ENCODE results near the gene TMEM88.

DNA sequence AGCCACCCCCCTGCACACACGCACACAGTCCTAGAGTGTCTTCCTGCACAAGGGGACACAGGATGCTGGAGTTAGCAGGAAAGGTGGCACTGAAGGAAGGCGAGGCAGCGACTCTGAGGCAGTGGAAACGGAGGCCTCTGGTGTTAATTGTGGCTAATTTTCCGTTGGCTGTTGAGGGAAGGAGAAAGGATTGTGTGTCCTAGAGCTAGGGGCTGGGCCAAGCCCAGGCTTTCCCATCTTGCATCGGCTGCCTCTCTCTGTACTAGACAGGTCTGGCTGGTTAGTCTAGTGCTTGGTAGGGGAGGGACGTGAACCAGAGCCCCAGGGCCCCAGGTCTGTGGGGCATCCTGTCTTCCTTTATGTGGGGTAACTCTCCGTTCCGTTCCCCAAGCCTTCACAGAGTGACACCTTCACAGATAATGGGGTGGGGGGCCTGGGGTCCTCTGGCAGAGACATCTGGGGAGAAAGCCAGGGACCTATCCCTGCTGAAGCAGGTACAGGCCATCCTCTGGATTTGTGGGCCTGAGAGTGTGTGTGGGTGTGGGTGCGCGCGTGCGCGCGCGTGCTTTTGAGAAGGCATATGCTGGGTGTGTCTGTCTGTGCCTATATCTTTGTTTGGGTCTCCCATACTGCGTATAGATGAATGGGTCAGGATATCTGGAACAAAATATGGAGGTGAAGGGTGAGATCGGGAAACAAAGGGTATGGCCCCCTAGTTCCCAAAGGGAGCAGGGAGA lies 33.5 kb downstream of the TMEM88 start, which contains the start of gene CHD3:
- TF ChIP-seq, protein P1, sequence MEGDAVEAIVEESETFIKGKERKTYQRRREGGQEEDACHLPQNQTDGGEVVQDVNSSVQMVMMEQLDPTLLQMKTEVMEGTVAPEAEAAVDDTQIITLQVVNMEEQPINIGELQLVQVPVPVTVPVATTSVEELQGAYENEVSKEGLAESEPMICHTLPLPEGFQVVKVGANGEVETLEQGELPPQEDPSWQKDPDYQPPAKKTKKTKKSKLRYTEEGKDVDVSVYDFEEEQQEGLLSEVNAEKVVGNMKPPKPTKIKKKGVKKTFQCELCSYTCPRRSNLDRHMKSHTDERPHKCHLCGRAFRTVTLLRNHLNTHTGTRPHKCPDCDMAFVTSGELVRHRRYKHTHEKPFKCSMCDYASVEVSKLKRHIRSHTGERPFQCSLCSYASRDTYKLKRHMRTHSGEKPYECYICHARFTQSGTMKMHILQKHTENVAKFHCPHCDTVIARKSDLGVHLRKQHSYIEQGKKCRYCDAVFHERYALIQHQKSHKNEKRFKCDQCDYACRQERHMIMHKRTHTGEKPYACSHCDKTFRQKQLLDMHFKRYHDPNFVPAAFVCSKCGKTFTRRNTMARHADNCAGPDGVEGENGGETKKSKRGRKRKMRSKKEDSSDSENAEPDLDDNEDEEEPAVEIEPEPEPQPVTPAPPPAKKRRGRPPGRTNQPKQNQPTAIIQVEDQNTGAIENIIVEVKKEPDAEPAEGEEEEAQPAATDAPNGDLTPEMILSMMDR (CRISPR knock-in tag; IDR thresholded peaks at IDR 0.05), result no peak
- TF ChIP-seq MED1 (CRISPR knock-in tag; IDR thresholded peaks at IDR 0.05) (no peak), EP300 (IDR thresholded peaks at IDR 0.05; ENCODE audit: low read depth in 2 of 2, low read length in 2 of 2) (no peak), EP300 (CRISPR knock-in tag; IDR thresholded peaks at IDR 0.05; ENCODE audit: borderline replicate concordance) (no peak; the same call in 1 of the 2 replicates), TOE1 (CRISPR knock-in tag; IDR thresholded peaks at IDR 0.05) (no peak), ZHX2 (IDR thresholded peaks at IDR 0.05; ENCODE audit: low read depth) (no peak), ZHX2 (CRISPR knock-in tag; IDR thresholded peaks at IDR 0.05; ENCODE audit: borderline replicate concordance) (no peak), NFRKB (IDR thresholded peaks at IDR 0.05) (no peak)
- TF ChIP-seq, protein P2, sequence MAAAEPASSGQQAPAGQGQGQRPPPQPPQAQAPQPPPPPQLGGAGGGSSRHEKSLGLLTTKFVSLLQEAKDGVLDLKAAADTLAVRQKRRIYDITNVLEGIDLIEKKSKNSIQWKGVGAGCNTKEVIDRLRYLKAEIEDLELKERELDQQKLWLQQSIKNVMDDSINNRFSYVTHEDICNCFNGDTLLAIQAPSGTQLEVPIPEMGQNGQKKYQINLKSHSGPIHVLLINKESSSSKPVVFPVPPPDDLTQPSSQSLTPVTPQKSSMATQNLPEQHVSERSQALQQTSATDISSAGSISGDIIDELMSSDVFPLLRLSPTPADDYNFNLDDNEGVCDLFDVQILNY (CRISPR knock-in tag; conservative IDR thresholded peaks at IDR 0.05), result no peak; the same call in 1 of the 2 replicates
- TF ChIP-seq, protein P3, sequence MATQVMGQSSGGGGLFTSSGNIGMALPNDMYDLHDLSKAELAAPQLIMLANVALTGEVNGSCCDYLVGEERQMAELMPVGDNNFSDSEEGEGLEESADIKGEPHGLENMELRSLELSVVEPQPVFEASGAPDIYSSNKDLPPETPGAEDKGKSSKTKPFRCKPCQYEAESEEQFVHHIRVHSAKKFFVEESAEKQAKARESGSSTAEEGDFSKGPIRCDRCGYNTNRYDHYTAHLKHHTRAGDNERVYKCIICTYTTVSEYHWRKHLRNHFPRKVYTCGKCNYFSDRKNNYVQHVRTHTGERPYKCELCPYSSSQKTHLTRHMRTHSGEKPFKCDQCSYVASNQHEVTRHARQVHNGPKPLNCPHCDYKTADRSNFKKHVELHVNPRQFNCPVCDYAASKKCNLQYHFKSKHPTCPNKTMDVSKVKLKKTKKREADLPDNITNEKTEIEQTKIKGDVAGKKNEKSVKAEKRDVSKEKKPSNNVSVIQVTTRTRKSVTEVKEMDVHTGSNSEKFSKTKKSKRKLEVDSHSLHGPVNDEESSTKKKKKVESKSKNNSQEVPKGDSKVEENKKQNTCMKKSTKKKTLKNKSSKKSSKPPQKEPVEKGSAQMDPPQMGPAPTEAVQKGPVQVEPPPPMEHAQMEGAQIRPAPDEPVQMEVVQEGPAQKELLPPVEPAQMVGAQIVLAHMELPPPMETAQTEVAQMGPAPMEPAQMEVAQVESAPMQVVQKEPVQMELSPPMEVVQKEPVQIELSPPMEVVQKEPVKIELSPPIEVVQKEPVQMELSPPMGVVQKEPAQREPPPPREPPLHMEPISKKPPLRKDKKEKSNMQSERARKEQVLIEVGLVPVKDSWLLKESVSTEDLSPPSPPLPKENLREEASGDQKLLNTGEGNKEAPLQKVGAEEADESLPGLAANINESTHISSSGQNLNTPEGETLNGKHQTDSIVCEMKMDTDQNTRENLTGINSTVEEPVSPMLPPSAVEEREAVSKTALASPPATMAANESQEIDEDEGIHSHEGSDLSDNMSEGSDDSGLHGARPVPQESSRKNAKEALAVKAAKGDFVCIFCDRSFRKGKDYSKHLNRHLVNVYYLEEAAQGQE (IDR thresholded peaks at IDR 0.05; ENCODE audit: borderline replicate concordance in 1 of 2, low read depth in 1 of 2, low read length in 2 of 2), result no peak

All from HepG2 (cell line).